Chondrocyte (in vitro differentiated cells): ENCODE results near the gene PROCR. TPM values are rescaled to one million over a fixed set of nuclear protein-coding genes. Genes with fewer than 3 reads are reported as not detected.
"Not testable (repeated sequence)": the region's sequence is repeated elsewhere in the genome, so short reads cannot be mapped to it uniquely, and the experiment has no call there.

Source experiments
- DNase-seq: peaks from one replicate; pipeline ENCODE4 v3.0.0; 2021; ENCODE audit warnings: mixed read lengths, low spot score
- H3K27ac Mint-ChIP-seq: one replicate; pipeline ENCODE4 v1.8.0; 2021; ENCODE audit warnings: mild to moderate bottlenecking, moderate library complexity, mixed read lengths; ENCODE audit not compliant: unreplicated experiment
- H3K27me3 Mint-ChIP-seq: 2 replicates; pipeline ENCODE4 v1.8.0; 2021; ENCODE audit warnings: low read depth, mixed read lengths
- H3K36me3 Mint-ChIP-seq: 2 replicates; pipeline ENCODE4 v1.8.0; 2021; ENCODE audit warnings: low read depth, mixed read lengths
- H3K4me1 Mint-ChIP-seq: 2 replicates; pipeline ENCODE4 v1.8.0; 2021; ENCODE audit warnings: low read depth, mild to moderate bottlenecking, mixed read lengths
- H3K4me3 Mint-ChIP-seq: one replicate; pipeline ENCODE4 v1.8.0; 2021; ENCODE audit warnings: mild to moderate bottlenecking, moderate library complexity, mixed read lengths; ENCODE audit not compliant: unreplicated experiment
- H3K9me3 Mint-ChIP-seq: 2 replicates; pipeline ENCODE4 v1.8.0; 2021; ENCODE audit warnings: low read depth, mixed read lengths
- CTCF ChIP-seq: fragments of 200-600 bp; sonication (generic); IDR thresholded peaks from 2 replicates; pipeline ENCODE4 v1.5.0; 2021; ENCODE audit warnings: antibody characterized with exemption, mild to moderate bottlenecking, moderate library complexity
- total RNA-seq: library from RNA; stranded (reverse); gene quantifications from 3 replicates; pipeline ENCODE4 v1.2.1, GENCODE V29; 2021

PROCR gene
- total RNA-seq, 1 donor from 2014 or later = 3.5 TPM

- H3K4me1 Mint-ChIP-seq = no peaks in the 10 kb centered on the region
- TF ChIP-seq CTCF = no peak
- peaks cover 11% of the 10 kb centered on the region for H3K9me3 Mint-ChIP-seq
These were observed 18.7 kb downstream of the PROCR start for GRCh38 chr20:35190556-35190955.

GRCh38 chr20:35191419-35192117 is 19.7 kb downstream of the PROCR start:
- H3K4me3 Mint-ChIP-seq = no peak overlapping the region
- DNase-seq = no peak
- TF ChIP-seq CTCF = no peak
- peaks cover 16% of the 10 kb centered on the region for H3K36me3 Mint-ChIP-seq
- peaks cover 8% of the 10 kb centered on the region for H3K27me3 Mint-ChIP-seq
- H3K27ac Mint-ChIP-seq = no peak overlapping the region
- H3K4me1 Mint-ChIP-seq = no peaks in the 10 kb centered on the region
- H3K9me3 Mint-ChIP-seq = peaks cover 15% of the 10 kb centered on the region

More at GRCh38 chr20:35190556-35190955, 18.7 kb downstream of the PROCR start:
- Mint-ChIP-seq H3K36me3 (peaks cover 13% of the 10 kb centered on the region), H3K27ac (no peak overlapping the region), H3K4me3 (no peak overlapping the region), H3K27me3 (peaks cover 8% of the 10 kb centered on the region)
- DNase-seq = no peak

GRCh38 chr20:35192118-35192872 is 20.4 kb downstream of the PROCR start:
- peaks cover 24% of the 10 kb centered on the region for H3K36me3 Mint-ChIP-seq
- DNase-seq = no peak
- peaks cover 22% of the 10 kb centered on the region for H3K9me3 Mint-ChIP-seq
- H3K4me1 Mint-ChIP-seq = no peaks in the 10 kb centered on the region
- no peak overlapping the region for H3K27ac Mint-ChIP-seq
- peaks cover 6% of the 10 kb centered on the region for H3K27me3 Mint-ChIP-seq
- TF ChIP-seq CTCF = no peak
- no peak overlapping the region for H3K4me3 Mint-ChIP-seq

GRCh38 chr20:35193031-35193791 is 21.3 kb downstream of the PROCR start:
- Mint-ChIP-seq H3K9me3 (peaks cover 26% of the 10 kb centered on the region), H3K36me3 (peaks cover 26% of the 10 kb centered on the region)
- not testable (repeated sequence) for DNase-seq, H3K27me3 Mint-ChIP-seq, H3K27ac Mint-ChIP-seq, H3K4me3 Mint-ChIP-seq, H3K4me1 Mint-ChIP-seq

- DNase-seq = no peak
- H3K9me3 Mint-ChIP-seq = peaks cover 42% of the 10 kb centered on the region
- no peaks in the 10 kb centered on the region for H3K4me1 Mint-ChIP-seq
- H3K27ac Mint-ChIP-seq = no peak overlapping the region
- H3K27me3 Mint-ChIP-seq = no peaks in the 10 kb centered on the region
- no peak for TF ChIP-seq CTCF
- peaks cover 31% of the 10 kb centered on the region for H3K36me3 Mint-ChIP-seq
- no peak overlapping the region for H3K4me3 Mint-ChIP-seq
These were observed 24.4 kb downstream of the PROCR start for GRCh38 chr20:35196313-35196712.
